GM12872 (cell line): ENCODE measurements around the gene TMPRSS13.

Experiments used
- CTCF ChIP-seq: IDR thresholded peaks from 3 replicates; pipeline ENCODE4 v1.5.1; 2011; ENCODE audit warnings: low read depth, mild to moderate bottlenecking, low read length, moderate library complexity; ENCODE audit not compliant: insufficient read depth

TMPRSS13 gene

GRCh38 chr11:117872420-117872961 is 56.7 kb downstream of the TMPRSS13 start:
- no peak for TF ChIP-seq CTCF

- no peak for TF ChIP-seq CTCF
Measured at GRCh38 chr11:117871784-117872183, 57.4 kb downstream of the TMPRSS13 start.

DNA sequence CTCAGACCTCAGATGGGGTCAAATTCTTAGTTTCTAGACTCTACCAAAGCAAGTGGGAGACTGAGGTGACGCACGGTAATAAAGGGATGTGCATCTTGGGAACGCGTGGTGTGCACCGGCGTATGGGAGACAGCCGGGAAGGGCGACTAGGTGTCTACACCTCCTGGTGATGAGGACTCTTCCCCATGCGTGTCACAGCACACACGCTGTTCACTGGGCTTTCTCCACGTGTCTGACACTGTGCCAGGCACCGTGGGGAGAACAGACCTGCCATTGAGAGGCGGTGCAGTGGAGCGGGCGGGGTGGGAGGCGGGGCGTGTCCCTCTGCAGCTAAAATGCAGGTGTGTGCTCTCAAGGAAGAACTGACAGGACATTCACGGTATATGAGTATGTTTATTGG is 58.0 kb downstream of the TMPRSS13 start:
- TF ChIP-seq CTCF = no peak

DNA sequence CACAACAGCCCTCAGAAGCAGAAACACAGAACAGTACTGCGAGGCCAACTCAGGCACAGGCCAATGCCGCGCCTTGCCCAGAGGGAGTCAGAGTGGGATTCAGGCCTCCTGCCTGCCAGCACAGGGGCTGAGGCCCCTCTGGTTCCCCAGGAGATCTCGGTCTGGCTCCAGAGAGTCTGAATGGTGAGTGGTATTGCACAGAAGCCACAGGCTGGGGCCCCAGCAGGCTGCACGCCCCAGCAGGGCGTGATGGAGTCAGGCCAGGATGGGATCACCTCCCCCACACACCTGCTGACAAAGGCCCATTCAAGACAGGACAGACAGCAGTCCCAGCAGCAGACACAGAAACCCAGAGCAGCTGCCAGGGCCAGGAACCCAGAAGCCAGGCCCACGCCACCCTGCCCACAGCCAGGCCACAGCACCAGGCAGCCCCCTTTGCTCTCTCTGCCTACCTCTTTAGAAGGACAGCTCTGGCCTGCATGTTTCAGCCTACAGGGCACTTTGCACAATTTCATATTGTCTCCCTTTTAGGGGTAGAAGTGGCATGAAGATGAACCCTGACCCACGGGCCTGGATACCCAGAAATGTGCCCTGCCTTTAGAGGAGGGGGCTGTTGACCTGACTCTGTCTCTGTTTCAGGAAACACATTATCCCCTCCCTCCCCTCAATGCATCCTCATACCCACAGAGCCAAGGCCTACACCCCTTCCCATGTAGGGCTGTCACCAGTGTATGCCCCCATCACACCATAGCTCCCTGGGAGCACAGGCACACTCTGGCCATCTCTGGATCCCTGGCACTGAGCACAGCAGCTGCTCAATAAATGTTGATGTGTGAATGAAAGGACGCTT is 58.9 kb downstream of the TMPRSS13 start:
- TF ChIP-seq CTCF = no peak

- no peak for TF ChIP-seq CTCF
Measured at GRCh38 chr11:117869604-117870003, 59.6 kb downstream of the TMPRSS13 start.

DNA sequence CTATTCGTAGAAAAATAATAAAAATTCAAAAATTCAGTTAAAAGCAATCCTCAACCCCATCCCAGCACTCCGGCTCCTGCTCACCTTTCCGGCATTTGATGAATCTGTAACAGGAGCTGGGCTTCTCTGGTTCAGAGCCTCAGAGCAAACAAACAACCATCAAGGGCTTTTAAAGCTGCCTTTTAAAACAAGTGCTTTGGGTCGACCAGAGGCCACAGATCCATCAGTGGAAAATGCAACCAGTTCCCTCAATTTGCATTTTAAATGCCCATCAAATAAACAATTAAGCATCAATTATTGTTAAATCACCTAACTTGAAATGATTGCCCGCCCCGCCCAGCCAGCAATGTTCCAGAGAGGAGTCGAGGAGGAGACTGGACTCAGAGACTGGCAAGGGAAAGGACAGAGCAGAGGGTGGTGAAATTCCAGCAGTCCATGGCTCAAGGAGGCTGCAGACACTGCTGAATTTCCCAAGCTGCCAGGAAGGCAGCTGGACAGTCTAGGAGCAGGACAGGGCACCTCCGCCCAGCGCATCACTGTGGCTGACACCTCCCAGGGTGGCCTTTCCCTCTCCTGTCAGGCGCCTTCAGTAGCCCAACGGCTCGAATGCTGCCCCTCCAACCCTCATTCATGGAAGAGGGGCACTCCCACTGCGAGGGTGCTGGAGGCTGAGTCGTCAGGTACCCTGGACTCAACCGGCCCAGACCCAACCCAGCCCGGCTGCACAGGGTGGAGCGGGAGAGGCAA is 60.2 kb downstream of the TMPRSS13 start:
- no peak for TF ChIP-seq CTCF

- no peak for TF ChIP-seq CTCF
Measured at GRCh38 chr11:117868088-117868487, 61.1 kb downstream of the TMPRSS13 start.
